GM19372 (cell line): ENCODE measurements around the gene NAALADL1.

ENCODE experiments used
- ATAC-seq: cut with Tn5 transposase; IDR thresholded peaks from one replicate; pipeline ENCODE4 v1.9.1; 2021; ENCODE audit warnings: mild to moderate bottlenecking, low read depth, moderate library complexity; ENCODE audit not compliant: unreplicated experiment

NAALADL1 gene

GRCh38 chr11:65083834-65084597 lies 25.7 kb upstream of the NAALADL1 start, which contains the start of the genes CDCA5 and ZFPL1:
CDCA5 (minus strand) TSS chr11:65084040; CDS start chr11:65083978, 62 bp downstream.
ZFPL1 (plus strand) TSS chr11:65084222; CDS start chr11:65084699, 477 bp downstream.
- peak; percentile 92 for ATAC-seq

GRCh38 chr11:65083134-65083833 lies 24.9 kb upstream of the NAALADL1 start:
- no peak for ATAC-seq

GRCh38 chr11:65078786-65079342 lies 20.5 kb upstream of the NAALADL1 start:
- no peak for ATAC-seq

GRCh38 chr11:65078151-65078550 lies 19.8 kb upstream of the NAALADL1 start:
- no peak for ATAC-seq

GRCh38 chr11:65077451-65077850 lies 19.1 kb upstream of the NAALADL1 start:
- ATAC-seq: no peak

- ATAC-seq: no peak
These were observed 14.2 kb upstream of the NAALADL1 start for GRCh38 chr11:65072631-65072966.

- ATAC-seq: no peak
These were observed 13.7 kb upstream of the NAALADL1 start for GRCh38 chr11:65071907-65072630.

GRCh38 chr11:65069217-65069616 lies 10.9 kb upstream of the NAALADL1 start:
- ATAC-seq: no peak

GRCh38 chr11:65067446-65067845 lies 9.1 kb upstream of the NAALADL1 start:
- ATAC-seq: no peak

- no peak for ATAC-seq
These were observed 8.5 kb upstream of the NAALADL1 start for GRCh38 chr11:65066805-65067291.

- no peak for ATAC-seq
These were observed 8.0 kb upstream of the NAALADL1 start for GRCh38 chr11:65066315-65066714.

- ATAC-seq: no peak
These were observed 7.5 kb upstream of the NAALADL1 start for GRCh38 chr11:65065851-65066250.

- no peak for ATAC-seq
These were observed 6.5 kb upstream of the NAALADL1 start for GRCh38 chr11:65064847-65065240.

- ATAC-seq: no peak
These were observed 5.2 kb upstream of the NAALADL1 start for GRCh38 chr11:65063532-65063931.

GRCh38 chr11:65060913-65061408 lies 2.6 kb upstream of the NAALADL1 start:
- ATAC-seq: no peak

GRCh38 chr11:65059959-65060824 lies 1.8 kb upstream of the NAALADL1 start:
- no peak for ATAC-seq

GRCh38 chr11:65059523-65059922 lies 1.2 kb upstream of the NAALADL1 start:
- ATAC-seq: no peak

- ATAC-seq: no peak
These were observed 341 bp downstream of the NAALADL1 start for GRCh38 chr11:65058012-65058411.

- ATAC-seq: no peak
These were observed 827 bp downstream of the NAALADL1 start for GRCh38 chr11:65057526-65057925.

GRCh38 chr11:65056999-65057398 lies 1.4 kb downstream of the NAALADL1 start:
- no peak for ATAC-seq
